ENCODE measurements around the gene STK32B.

DNA sequence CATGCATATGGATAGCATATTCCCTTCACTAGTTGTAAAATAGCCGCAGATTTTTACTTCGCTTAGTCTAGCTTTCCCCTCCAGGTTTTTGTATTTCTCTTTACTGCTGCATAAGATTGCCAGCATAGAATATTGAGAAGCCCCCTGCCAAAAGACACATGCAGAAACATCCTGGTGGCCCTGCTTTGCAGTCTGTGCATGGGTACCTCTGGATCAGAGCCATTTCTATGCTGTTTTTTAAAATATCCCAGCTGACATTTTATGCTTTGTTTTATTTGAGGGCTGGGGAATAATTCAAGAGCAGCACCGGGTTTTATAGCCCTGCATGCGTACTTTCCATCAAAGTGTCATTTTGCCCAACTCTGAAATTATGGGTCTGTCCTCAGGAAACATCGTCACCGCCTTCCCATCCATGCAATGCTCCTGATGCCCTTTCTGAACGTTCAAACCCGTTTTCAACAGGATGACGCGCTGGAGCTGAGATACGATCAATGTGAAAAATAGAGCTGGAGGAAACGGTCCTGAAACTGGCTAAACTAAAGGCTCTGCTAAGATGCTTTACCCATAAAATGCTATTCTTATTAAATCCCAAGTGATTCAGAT lies 342.7 kb downstream of the STK32B start:
- TF ChIP-seq, protein P1, sequence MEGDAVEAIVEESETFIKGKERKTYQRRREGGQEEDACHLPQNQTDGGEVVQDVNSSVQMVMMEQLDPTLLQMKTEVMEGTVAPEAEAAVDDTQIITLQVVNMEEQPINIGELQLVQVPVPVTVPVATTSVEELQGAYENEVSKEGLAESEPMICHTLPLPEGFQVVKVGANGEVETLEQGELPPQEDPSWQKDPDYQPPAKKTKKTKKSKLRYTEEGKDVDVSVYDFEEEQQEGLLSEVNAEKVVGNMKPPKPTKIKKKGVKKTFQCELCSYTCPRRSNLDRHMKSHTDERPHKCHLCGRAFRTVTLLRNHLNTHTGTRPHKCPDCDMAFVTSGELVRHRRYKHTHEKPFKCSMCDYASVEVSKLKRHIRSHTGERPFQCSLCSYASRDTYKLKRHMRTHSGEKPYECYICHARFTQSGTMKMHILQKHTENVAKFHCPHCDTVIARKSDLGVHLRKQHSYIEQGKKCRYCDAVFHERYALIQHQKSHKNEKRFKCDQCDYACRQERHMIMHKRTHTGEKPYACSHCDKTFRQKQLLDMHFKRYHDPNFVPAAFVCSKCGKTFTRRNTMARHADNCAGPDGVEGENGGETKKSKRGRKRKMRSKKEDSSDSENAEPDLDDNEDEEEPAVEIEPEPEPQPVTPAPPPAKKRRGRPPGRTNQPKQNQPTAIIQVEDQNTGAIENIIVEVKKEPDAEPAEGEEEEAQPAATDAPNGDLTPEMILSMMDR (conservative IDR thresholded peaks at IDR 0.05; ENCODE audit: low read depth, low read length): no peak
- no peak for TF ChIP-seq EZH2 (IDR thresholded peaks at IDR 0.05; ENCODE audit: borderline replicate concordance, low read depth, low read length, poor library complexity, severe bottlenecking)

Measured in A673 (cell line).